Right renal pelvis (tissue), 4 donors: ENCODE results near the gene RFX8. TPM values are rescaled to one million over a fixed set of nuclear protein-coding genes. Genes with fewer than 3 reads are reported as not detected.

Source experiments
- DNase-seq, 4 donors: peaks; one replicate each; pipeline ENCODE4 v3.0.0-alpha.2; 2013; ENCODE audit warnings: low read depth in 4 of 4, low spot score in 3 of 4, missing footprints in 1 of 4
- polyA plus RNA-seq, 4 donors: library from polyadenylated mRNA; unstranded; fragments of 120-200 nt; gene quantifications; one replicate each; pipeline ENCODE4 v1.2.1, GENCODE V29; 2013; ENCODE audit not compliant: insufficient read length in 4 of 4

Gene RFX8
- polyA plus RNA-seq, 4 donors, result 0.52 to 1.1 (median 0.96) TPM

DNA sequence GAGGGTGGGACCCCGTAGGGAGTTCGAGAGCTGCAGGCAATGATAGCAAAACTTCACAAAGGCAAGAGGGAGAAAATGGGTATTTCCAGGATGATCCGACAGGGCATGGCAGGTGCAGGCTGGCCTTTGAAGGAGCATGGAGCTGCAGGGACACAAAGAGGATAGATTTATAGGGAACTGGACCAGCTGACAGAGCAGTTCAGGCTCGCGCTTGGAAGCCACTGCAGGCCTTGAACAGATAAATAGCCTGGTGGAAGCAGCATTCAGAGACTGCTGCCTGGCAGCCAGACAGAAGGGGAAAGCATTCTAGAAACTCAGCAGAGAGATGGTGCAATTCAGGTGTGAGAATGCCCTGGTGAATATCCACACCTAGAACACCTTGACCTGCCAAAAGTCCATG is 58.3 kb downstream of the RFX8 start:
- no peak for DNase-seq

DNA sequence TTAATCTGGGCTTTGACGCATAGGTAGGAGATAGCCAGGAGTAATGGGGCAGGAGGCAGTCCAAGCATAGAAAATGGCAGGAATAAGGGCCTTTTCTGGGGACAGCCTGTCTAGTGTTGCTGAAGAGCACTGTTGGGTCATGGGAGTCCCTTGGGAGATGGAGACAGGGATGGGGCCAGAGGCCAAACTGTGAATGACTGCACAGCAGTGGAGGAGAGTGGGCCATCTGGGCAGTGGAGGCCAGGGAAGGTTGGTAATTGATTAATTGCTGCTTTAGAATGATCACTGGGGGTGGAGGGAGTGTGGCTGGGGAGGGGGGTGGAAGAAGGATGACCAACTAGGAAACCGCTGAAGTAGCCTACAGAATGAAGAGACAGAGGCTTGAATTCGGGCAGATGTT is 59.0 kb downstream of the RFX8 start:
- no peak for DNase-seq

DNA sequence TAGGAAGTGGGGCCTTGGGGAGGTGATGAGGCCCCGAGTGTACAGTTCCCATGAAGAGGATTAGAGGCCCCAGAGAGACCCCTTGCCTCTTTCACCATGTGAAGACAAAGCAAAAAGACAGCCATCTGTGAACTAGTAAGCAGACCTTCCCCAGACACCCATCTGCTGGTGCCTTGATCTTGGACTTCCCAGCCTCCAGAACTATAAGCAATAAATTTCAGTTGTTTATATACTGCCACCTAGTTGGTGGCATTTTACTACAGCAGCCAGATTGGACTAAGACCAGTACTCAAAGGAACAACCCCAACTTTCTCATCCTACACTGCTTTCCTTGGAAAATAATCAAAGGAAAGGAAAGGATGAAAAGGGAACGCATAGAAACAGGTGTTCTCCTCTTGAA is 59.7 kb downstream of the RFX8 start:
- no peak for DNase-seq

DNA sequence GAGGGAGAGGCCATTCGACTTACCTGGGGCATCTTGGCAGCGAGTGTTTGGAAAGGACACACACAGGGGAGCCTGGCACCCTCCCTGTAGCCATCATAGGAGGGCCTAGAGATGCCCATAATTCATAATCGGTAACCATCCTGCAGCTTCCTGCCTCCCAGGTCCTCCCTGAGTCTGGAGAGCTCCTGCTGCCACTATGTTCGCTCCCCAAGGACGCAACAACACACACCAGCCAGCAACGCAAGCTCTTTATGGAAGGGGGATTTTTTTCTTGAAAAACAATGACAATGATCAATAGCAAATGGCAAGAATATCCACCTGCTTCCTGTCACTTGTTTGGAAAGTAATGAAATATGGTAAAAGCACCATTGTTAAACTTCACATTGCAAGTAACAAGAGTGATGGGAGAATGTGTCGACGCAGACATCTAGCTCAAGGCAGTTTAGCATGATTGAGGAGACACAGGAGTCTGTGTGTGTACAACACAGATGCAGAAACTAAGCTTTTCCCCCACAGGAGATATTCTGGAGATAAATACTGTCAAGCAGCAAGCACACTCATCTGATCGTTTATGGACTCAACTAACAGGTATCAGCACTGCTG is 62.7 kb downstream of the RFX8 start:
- DNase-seq, result no peak

DNA sequence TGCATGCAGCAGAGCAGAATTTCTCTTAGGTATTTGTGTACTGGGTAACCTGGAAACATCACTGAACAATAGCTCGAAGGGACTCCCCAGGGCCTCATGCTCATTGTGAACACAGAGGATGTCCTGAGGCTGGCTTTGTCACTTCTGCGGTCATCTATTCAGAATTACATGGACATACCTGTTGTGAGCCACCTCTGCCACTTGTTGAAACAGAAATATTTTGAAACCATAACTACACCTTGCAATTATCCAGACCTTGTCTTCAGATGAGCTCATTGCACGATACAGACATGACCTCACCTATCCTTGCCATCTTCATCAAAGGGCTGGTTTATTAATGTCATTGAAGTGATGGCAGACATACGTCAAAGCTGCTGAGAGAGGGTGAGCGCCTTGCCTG is 64.2 kb downstream of the RFX8 start:
- DNase-seq, result no peak

DNA sequence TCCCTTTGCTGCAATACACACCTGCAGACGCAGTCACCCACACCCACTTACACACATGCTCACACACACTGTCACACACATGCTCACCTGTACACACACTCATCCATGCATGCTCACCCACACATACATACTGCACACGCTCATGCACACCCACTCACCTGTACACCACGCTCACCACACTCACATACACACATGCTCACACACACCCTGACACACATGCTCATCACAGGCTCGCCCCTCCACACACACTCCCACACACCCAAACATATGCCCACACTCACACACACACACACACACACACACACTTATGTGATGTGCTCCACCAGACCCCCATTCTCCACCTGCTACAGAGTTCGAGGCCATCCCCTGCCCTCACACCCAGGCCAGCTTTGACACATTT is 64.8 kb downstream of the RFX8 start:
- no peak for DNase-seq

DNA sequence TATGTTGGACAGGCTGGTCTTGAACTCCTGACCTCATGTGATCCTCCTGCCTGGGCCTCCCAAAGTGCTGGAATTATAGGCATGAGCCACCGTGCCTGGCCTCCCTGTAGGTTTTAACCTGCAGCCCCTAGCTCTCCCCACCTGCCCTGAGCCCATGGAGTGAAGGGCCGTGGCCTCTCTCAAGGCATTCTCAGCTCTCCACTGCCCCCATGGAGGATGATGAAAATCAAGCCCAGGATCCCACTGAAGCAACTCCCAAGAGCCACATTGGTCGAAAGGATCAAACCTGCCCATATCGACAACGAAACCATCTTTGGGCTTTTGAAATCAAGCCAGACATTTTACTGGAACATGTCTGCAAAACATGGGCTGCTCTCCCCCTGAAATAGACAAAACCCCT is 65.2 kb downstream of the RFX8 start:
- no peak for DNase-seq

DNA sequence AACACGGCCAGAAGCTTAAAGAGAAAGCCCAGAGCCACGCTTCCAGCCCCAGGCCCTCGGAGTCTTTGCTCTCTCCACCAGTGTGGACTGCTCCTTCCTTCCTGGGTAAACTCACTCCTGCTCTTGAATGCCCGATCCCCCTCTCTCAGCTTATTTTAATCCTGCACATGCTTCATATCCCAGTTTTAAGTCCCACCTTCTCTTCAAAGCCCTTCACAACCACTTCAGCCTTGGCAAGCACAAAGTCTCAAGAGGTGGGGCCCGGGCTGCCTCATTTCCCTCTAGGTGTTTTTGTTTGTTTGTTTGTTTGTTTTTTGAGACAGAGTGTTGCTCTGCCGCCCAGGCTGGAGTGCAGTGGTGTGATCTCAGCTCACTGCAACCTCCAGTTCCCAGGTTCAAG is 66.0 kb downstream of the RFX8 start:
- no peak for DNase-seq

DNA sequence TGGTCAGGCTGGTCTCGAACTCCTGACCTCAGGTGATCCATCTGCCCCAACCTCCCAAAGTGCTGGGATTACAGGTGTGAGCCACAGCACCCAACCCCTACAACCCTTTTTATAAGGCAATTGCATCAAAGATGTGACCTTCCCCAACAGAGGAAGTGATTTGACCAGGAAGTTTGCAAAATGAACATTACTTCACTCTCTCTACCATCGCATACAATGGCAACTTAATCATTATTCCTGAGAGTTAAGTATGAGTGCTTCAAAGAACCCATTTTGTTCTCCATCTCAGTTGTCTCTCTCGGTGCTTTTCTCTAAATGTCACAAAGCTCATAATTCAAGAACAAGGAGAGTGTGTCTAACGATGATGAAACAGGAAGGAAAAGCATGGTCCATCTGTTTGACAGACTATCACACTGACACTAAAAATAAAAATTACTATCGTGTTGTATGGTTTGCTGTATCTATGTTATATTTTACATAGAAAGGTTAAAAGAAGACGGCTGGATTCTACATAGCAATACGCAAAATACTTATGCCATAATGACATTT is 69.5 kb downstream of the RFX8 start:
- no peak for DNase-seq

DNA sequence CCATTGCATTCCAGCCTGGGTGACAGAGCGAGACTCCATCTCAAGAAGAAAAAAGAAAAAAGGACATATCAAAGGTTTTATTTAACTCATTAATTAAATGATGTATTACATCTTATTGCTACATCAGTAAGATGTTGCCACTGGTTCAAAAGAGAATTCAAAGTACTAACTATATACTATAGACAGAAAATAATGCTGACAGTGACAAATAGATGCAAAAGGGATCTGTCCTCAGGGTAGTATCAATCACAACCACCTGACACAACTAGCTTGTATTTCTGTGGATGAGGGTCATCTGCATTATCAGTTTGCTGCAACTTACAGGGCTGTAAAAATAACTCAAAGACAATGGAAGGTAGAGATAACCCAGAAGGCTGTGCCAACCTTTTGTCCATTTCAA is 71.2 kb downstream of the RFX8 start:
- DNase-seq, result no peak

DNA sequence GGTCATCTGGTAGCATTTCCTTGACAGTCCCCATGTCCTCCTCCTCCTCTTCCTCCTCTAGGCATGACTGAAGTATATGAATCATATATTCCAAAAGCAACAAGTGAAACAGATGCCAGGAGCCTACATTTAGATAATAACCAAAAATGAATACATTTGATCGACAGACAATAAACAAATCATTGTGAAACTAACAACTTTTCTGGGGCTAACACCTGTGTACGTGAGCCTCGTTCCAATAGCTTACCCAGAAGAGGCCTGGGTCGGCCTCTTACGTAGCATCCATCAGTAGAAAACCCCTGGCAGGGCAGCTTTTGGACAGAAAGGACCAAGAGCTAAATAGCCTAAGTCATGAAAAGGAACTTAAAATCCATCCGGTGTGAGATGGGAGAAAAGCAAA is 72.3 kb downstream of the RFX8 start:
- no peak for DNase-seq

DNA sequence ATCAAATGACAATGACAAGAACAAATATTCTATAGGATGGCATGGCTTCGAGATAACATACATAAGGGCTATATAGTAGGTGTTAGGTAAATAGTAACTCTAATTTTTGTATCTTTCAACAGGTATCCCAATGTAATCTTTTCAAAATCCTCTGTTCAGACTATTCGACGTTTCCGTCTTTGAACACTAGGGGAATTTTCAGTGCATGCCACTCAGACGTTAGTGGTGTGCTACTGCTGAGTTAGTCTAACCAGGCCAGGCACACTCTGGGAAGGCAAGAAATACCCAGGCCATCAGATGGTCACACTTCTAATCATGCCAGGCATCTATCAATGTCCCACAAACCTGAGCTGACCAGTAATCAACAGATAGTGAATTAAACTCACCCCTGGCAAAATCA is 73.0 kb downstream of the RFX8 start:
- DNase-seq, result no peak

DNA sequence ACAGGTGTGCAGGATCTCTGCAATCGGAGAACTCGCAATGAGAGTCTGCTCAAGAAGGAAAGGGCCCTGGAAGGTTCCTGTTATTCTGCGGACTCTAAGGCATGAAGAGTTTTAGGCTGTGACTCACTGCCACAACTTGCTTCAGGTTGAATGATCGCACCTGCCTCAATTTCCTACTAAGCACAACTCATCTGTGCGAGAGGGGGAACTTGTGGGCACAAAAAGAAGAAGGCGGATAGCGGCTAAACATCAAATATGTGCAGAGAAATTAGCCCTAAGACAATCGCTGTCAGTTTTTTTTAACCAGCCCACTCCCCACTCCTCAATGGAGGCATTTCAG is 73.6 kb downstream of the RFX8 start:
- DNase-seq, result no peak

DNA sequence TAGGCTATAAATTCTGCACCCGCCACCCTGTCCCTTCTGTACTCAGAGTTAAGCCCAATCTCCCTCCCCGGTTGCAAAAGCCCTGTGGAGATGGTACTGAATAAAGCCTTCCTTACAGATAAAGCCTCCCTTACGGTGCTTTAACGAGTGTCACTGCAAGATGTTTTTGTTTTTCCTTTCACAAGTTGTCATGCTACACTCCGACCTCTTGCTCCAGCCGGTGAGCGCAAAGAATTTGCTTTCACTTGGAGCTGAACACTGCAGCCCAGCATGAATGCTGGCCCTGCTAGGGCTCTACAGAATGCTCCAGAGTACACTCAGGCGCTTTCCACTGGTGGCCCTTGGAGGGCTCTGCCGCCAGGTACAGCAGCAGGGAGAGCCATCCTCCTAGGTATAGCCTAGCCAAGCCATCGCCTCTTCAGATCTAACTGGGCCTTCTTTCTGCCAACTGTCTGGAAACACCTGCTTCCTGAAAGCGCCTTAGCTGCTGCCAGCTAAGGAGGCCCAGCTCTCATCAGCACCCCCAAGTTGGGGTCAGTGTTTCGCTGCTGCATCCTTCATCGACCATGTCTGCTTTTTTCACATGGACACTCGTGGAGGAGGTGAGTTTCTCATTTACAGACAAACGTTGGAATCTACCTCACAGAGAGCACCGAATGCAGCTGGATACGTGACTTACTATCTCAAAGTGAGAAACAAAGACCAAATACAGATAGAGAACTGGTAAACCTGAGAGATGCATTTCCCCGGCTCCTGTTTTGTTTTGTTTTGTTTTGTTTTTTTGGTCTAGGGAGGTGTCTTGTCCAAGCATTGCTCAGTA is 74.2 kb downstream of the RFX8 start:
- DNase-seq, result no peak

DNA sequence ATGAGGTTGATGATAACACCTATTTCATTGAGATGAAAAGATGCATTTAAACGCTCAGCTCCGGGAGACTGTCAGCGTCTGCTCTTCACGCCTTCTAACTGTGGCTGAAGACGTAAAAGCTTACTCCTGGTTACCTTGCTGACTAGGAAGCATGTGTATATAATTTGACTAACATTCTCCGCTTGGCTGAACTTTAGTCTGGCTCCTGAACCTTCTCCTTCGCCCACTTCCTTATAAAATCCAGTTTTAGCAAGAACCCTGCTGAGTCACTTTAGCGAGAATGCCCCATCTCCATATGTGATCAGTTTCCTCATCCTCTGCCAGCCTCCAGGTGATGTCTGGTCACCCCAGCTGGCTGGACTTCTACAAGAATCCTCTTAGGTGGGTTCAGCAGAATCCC is 74.9 kb downstream of the RFX8 start:
- peak in 2 of 4 donors; percentile 7 to 22 for DNase-seq

DNA sequence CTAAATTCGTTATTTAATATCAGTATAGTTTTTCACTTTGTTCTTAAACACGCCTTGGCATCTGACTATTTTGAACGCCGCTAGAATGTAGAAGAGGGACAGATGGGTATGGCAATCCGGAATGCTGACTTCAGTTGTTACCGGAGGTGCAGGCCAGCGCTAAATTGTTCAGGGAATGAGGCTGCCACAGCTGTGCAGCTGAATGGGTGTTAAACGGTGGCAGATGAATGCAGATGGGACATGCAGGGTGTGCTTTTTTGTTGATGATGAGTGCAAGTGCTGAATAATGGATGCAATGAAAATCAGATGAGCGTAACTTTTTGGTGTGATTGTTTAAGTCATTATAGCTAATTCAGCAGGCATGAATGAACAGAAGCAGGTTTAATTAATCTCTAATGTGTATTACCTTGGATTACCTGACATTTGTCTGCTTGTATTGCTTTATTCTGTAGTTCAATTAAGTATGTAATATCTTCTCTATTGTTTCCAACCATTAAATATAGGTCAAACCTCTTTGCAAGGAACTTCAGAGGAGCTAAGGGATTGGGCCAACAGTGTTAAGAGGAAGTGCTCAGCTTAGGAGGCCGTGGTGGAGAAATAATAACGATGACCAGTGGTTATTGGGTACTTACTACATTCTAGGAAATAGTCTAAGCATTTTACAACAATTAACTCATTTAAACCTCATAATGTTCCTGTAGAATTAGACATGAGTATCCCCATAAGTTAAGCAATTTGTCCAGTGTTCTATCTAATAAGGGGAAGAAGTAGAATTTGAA is 75.7 kb downstream of the RFX8 start:
- DNase-seq, result no peak

DNA sequence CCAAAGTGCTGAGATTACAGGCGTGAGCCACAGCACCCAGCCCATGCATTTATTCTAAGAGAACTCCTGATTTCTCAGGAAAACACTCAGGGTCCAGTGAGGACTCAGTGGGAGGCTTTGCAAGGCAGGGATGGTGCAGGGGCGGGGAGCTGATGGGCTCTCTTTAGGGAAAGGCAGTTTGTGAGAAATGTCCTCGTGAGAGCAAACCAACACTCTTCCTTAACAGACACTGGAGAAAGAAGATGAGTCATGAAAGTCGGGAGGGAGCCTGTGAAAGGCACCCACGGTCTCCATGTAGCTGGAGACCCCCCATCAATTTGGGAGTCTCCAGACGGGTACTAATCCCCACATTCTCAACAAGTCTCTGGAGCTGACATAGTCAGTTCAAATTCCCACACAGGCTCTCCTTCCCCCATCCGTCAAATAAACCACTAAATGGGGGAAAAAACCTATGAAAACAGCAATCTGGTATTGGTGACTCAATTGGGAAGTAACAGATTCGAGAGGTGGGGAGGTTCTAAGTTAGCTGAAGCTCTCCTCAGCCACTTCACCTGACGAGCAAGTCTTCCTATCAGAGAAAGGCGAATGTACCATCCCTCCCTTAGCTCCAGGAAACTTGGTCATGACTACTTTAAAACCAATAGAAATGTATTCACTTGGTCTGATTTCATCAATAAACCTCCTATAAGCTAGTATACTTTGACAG is 76.6 kb downstream of the RFX8 start:
- no peak for DNase-seq

DNA sequence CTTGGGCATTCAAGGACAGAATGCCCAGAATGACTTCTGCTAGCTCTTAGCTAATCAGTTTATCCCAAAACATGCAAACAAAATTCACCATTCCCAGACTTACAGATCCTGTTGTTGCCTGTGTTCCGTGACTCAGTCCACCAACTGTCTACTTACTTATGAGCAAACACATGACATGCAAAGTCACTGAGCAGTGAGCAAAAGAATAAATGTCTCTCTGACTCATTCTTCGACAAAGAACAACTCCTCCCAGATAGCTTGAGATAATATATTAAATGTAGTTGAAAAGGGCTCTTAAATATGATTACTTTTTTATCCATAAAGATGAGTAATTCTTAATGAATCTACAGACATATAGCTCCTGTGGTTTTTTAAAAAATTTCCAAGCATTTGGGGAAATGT is 78.6 kb downstream of the RFX8 start:
- DNase-seq, result no peak

DNA sequence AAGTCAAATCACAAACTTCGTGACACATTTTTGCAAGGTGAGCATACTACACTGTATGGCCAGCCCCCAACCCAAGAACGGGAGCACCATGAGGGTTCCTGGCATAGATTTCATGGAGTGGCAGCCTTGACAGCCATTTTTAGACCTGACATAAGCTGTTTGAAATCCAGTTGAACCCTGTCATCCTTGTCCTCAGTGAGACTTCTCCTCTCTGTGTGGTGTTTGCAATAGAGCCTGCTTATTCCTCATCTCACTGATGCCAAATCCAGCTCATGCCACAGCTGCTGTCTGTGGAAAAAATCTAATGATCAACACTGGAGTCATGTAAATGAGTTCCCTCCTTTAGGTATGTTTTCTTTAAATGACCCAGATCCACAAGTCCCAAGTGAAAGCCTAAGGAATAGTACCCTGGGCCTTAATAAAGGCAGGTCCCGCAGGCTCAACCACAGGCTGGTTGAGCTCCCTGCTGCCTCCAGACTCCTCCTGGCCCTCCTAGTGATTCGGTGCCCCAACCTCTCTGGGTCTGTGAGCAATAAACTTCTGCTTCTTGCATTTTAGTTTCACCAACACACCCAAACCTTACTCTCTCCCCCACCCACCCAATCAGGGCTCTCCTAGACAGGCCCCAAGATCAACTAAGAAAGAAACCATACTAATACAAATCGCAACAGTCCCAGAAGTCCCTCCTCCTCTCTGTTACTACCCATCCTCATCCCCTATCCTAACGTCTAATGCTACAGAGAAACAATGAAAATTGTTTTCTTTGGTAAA is 79.2 kb downstream of the RFX8 start:
- DNase-seq, result no peak

DNA sequence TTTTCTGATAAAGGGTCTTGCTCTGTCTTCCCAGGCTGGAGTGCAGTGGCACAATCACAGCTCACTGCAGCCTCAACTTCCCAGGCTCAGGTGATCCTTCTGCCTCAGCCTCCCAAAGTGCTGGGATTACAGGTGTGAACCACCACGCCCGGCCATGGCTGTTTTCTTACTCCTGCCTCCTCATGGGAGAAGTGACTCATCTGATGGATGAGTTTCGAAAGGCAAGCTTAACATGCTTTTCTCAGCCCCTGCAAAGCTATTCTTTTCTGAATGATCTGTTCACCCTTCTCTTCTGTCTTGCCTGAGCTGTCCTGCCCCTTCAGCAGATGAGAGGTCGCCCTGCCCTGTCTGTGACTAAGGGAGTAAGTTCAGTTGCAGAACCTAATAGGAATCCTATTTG is 86.7 kb downstream of the RFX8 start:
- DNase-seq, result no peak
